Measurements from ENCODE around the gene ANAPC7.
"Not testable (repeated sequence)": the region's sequence is repeated elsewhere in the genome, so short reads cannot be mapped to it uniquely, and the experiment has no call there.

ANAPC7 gene, protein sequence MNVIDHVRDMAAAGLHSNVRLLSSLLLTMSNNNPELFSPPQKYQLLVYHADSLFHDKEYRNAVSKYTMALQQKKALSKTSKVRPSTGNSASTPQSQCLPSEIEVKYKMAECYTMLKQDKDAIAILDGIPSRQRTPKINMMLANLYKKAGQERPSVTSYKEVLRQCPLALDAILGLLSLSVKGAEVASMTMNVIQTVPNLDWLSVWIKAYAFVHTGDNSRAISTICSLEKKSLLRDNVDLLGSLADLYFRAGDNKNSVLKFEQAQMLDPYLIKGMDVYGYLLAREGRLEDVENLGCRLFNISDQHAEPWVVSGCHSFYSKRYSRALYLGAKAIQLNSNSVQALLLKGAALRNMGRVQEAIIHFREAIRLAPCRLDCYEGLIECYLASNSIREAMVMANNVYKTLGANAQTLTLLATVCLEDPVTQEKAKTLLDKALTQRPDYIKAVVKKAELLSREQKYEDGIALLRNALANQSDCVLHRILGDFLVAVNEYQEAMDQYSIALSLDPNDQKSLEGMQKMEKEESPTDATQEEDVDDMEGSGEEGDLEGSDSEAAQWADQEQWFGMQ

DNA sequence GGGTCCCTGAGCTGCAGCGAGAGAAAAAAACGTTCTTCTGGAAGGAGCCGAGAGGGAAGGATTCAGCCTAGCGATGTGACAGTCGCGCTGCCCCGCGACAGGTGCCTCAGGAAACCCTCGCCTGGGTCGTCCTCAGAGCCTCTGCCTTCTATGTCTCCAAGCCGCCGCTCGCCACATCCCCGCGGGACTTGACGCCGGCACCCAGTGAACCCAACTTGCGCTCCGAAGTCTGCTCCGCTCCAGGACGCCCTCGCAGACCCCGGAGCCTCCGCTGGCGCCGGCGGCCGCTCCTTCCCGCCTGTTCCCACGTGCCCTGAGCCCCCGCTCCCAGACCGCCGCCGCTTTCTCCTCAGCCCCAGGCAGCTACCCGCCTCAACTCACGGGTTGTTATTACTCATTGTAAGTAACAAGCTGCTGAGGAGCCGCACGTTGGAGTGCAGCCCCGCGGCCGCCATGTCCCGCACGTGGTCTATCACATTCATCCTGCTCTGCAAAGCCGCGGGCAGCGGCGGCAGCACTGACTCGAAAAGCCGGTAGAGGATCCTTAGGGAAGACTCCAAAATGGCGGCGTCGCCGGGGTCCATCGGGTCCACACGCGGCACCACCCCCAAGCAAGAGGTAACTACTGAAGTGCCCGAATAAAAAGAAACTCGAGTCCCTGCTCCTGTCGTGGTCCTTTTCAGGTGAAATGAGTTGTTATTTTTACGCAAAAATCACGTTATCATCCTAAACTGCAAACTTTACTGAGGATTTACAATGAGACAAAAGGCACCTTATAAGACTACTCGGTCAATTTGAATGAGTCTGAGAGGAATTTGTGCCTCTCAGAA is at the start of gene ANAPC7:
Gene ANAPC7, minus strand, starts transcription at position 563 of the 830 bp plus-strand sequence. Its CDS starts 81 bp downstream, at position 482.
- Histone ChIP-seq H3K4me3 (ENCODE audit: low read depth, low read length) (peak within 1 kb of the TSS; percentile 81), H3K27ac (ENCODE audit: low read depth, low read length) (peak within 1 kb of the TSS; percentile 98), H3K9me3 (ENCODE audit: control insufficient read depth, insufficient read depth, low read length) (no peaks in the 10 kb centered on the region), H3K27me3 (ENCODE audit: control insufficient read depth, insufficient read depth, low read length) (no peaks in the 10 kb centered on the region), H3K4me1 (ENCODE audit: control insufficient read depth, insufficient read depth, low read length) (peaks cover 6% of the 10 kb centered on the region), H3K9ac (ENCODE audit: low read depth, low read length) (peak within 1 kb of the TSS; percentile 98), H3K36me3 (ENCODE audit: control insufficient read depth, insufficient read depth, low read length) (peaks cover 26% of the 10 kb centered on the region)

DNA sequence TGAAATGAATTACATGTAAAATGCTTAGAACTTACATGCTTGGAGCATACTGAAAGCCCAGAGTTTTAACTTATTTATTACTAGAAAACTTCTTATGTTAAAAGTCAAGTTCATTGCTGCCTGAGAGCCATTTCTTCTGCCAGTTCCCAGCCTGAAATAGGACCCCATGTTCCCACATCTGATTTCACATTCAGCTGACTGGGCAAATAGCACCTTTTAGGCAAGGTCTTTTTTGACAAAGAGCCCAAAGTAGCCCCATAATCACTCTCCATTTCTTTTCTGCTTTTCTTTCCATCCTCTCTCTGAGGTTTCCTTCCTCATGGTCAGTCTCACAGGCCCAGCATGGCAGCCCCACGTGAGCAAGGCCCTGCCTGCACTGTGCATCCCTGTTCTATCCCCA is 47.8 kb upstream of the ANAPC7 start:
- Histone ChIP-seq H3K36me3 (ENCODE audit: control insufficient read depth, insufficient read depth, low read length) (peaks cover 54% of the 10 kb centered on the region), H3K9me3 (ENCODE audit: control insufficient read depth, insufficient read depth, low read length) (no peaks in the 10 kb centered on the region), H3K9ac (ENCODE audit: low read depth, low read length) (no peak overlapping the region), H3K4me3 (ENCODE audit: low read depth, low read length) (no peak overlapping the region), H3K27me3 (ENCODE audit: control insufficient read depth, insufficient read depth, low read length) (no peaks in the 10 kb centered on the region), H3K4me1 (ENCODE audit: control insufficient read depth, insufficient read depth, low read length) (no peaks in the 10 kb centered on the region), H3K27ac (ENCODE audit: low read depth, low read length) (no peak overlapping the region)

GRCh38 chr12:110449799-110450497 is 46.4 kb upstream of the ANAPC7 start, which contains the start of gene ARPC3:
ARPC3 (minus strand) TSS chr12:110450337; CDS start chr12:110450260, 77 bp downstream.
- Histone ChIP-seq H3K4me1 (ENCODE audit: control insufficient read depth, insufficient read depth, low read length) (no peaks in the 10 kb centered on the region), H3K27me3 (ENCODE audit: control insufficient read depth, insufficient read depth, low read length) (no peaks in the 10 kb centered on the region), H3K9ac (ENCODE audit: low read depth, low read length) (peak within 1 kb of the TSS; percentile 68), H3K9me3 (ENCODE audit: control insufficient read depth, insufficient read depth, low read length) (no peaks in the 10 kb centered on the region), H3K4me3 (ENCODE audit: low read depth, low read length) (peak within 1 kb of the TSS; percentile 92), H3K27ac (ENCODE audit: low read depth, low read length) (peak within 1 kb of the TSS; percentile 83), H3K36me3 (ENCODE audit: control insufficient read depth, insufficient read depth, low read length) (peaks cover 50% of the 10 kb centered on the region)

DNA sequence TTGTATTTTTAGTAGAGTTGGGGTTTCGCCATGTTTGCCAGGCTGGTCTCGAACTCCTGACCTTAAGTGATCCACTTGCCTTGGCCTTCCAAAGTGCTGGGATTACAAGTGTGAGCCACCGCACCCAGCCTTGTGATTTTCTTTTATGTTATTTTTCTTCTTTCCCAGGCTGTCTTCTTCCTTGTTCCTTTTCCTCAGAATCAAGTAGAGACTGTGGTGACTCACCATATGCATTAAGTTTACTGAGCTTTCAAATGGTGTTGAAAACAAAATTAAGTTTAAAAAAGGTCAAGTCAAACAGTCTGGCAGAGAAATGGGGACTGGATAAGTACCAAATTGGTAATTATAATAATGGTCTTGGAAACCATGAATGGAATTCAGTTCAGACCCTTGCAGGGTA is 40.9 kb upstream of the ANAPC7 start:
- Histone ChIP-seq H3K27me3 (ENCODE audit: control insufficient read depth, insufficient read depth, low read length) (no peaks in the 10 kb centered on the region), H3K4me1 (ENCODE audit: control insufficient read depth, insufficient read depth, low read length) (no peaks in the 10 kb centered on the region), H3K36me3 (ENCODE audit: control insufficient read depth, insufficient read depth, low read length) (peaks cover 49% of the 10 kb centered on the region), H3K9ac (ENCODE audit: low read depth, low read length) (no peak overlapping the region), H3K9me3 (ENCODE audit: control insufficient read depth, insufficient read depth, low read length) (no peaks in the 10 kb centered on the region), H3K4me3 (ENCODE audit: low read depth, low read length) (no peak overlapping the region), H3K27ac (ENCODE audit: low read depth, low read length) (no peak overlapping the region)

DNA sequence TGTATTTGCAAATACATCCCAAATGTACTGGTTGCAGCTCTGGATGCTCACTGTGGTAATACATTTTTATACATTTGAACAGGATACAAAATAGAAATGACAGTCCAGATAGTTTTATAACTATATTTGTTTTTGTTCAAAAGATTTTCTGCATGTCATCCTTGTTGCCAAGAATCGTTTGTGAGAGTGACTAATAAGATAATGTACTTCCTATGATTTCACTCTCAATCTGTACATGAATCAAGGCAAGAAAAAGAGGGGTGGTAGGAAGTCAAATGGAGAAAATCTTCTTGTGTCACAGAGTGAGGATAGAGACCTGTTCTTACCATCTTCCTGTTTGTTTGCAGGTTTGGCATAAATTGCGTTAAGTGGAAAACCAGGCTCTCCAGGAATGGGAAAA is 32.7 kb upstream of the ANAPC7 start:
- no peak overlapping the region for H3K27ac ChIP-seq (ENCODE audit: low read depth, low read length)
- peaks cover 44% of the 10 kb centered on the region for H3K36me3 ChIP-seq (ENCODE audit: control insufficient read depth, insufficient read depth, low read length)
- no peaks in the 10 kb centered on the region for H3K4me1 ChIP-seq (ENCODE audit: control insufficient read depth, insufficient read depth, low read length)
- H3K9me3 ChIP-seq (ENCODE audit: control insufficient read depth, insufficient read depth, low read length): no peaks in the 10 kb centered on the region
- no peak overlapping the region for H3K9ac ChIP-seq (ENCODE audit: low read depth, low read length)
- H3K27me3 ChIP-seq (ENCODE audit: control insufficient read depth, insufficient read depth, low read length): no peaks in the 10 kb centered on the region
- H3K4me3 ChIP-seq (ENCODE audit: low read depth, low read length): no peak overlapping the region

GRCh38 chr12:110431957-110432587 is 28.6 kb upstream of the ANAPC7 start:
- Histone ChIP-seq H3K4me1 (ENCODE audit: control insufficient read depth, insufficient read depth, low read length) (no peaks in the 10 kb centered on the region), H3K9ac (ENCODE audit: low read depth, low read length) (no peak overlapping the region)

DNA sequence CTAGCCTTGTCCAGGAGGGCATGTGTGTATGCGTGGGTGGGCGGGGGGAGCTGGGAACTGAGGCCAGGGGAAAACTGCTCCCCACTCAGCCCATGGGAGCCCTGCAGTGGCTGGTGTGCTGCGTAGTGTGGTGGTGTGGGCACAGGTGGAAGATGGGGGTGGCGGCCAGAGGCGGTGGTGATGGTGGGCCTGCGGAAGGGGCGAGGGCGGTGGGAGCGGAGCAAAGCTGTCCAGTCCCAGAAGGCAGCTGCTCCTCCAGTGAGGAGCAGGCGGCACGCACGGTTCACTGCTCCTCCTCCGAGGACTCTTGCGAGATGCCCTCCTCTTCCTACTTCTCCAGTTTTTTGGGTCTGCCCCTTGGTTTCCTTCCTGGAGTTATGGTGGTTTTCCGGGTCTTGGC is 26.2 kb upstream of the ANAPC7 start:
- H3K9ac ChIP-seq (ENCODE audit: low read depth, low read length); H3K27me3 ChIP-seq (ENCODE audit: control insufficient read depth, insufficient read depth, low read length); H3K9me3 ChIP-seq (ENCODE audit: control insufficient read depth, insufficient read depth, low read length); H3K4me1 ChIP-seq (ENCODE audit: control insufficient read depth, insufficient read depth, low read length); H3K4me3 ChIP-seq (ENCODE audit: low read depth, low read length); H3K27ac ChIP-seq (ENCODE audit: low read depth, low read length); H3K36me3 ChIP-seq (ENCODE audit: control insufficient read depth, insufficient read depth, low read length): not testable (repeated sequence)

More at GRCh38 chr12:110431957-110432587, 28.6 kb upstream of the ANAPC7 start:
- no peaks in the 10 kb centered on the region for H3K9me3 ChIP-seq (ENCODE audit: control insufficient read depth, insufficient read depth, low read length)
- H3K27ac ChIP-seq (ENCODE audit: low read depth, low read length): no peak overlapping the region
- peaks cover 22% of the 10 kb centered on the region for H3K36me3 ChIP-seq (ENCODE audit: control insufficient read depth, insufficient read depth, low read length)
- no peaks in the 10 kb centered on the region for H3K27me3 ChIP-seq (ENCODE audit: control insufficient read depth, insufficient read depth, low read length)
- peak overlapping the region; percentile 73 for H3K4me3 ChIP-seq (ENCODE audit: low read depth, low read length)

GRCh38 chr12:110426406-110426805 is 22.9 kb upstream of the ANAPC7 start:
- Histone ChIP-seq H3K9ac (ENCODE audit: low read depth, low read length) (no peak overlapping the region), H3K4me1 (ENCODE audit: control insufficient read depth, insufficient read depth, low read length) (peaks cover 7% of the 10 kb centered on the region; the same call in 1 of the 2 replicates), H3K27me3 (ENCODE audit: control insufficient read depth, insufficient read depth, low read length) (no peaks in the 10 kb centered on the region), H3K36me3 (ENCODE audit: control insufficient read depth, insufficient read depth, low read length) (no peaks in the 10 kb centered on the region), H3K27ac (ENCODE audit: low read depth, low read length) (no peak overlapping the region), H3K9me3 (ENCODE audit: control insufficient read depth, insufficient read depth, low read length) (no peaks in the 10 kb centered on the region), H3K4me3 (ENCODE audit: low read depth, low read length) (no peak overlapping the region)

DNA sequence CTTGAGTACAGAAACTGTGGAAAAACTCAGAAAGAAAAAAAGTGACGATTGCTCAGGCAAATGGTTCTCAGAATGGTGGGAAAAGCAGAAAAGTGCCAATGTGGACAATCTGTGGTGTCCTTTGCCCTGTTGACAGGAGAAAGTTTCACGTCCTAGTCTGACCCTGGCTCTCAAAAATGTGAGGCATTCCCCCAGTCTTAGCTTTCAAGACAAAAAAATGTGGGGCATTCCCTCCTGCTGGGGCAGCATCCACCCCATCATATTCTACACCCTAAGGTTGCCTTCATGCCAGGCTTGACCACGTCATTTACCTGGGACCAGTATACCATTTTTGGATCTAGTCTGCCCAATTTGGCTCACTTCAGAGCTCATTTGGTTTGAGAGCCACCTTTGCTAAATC is 20.7 kb upstream of the ANAPC7 start:
- Histone ChIP-seq H3K27ac (ENCODE audit: low read depth, low read length) (no peak overlapping the region), H3K4me3 (ENCODE audit: low read depth, low read length) (no peak overlapping the region), H3K9me3 (ENCODE audit: control insufficient read depth, insufficient read depth, low read length) (no peaks in the 10 kb centered on the region), H3K27me3 (ENCODE audit: control insufficient read depth, insufficient read depth, low read length) (no peaks in the 10 kb centered on the region), H3K36me3 (ENCODE audit: control insufficient read depth, insufficient read depth, low read length) (no peaks in the 10 kb centered on the region), H3K9ac (ENCODE audit: low read depth, low read length) (no peak overlapping the region), H3K4me1 (ENCODE audit: control insufficient read depth, insufficient read depth, low read length) (peaks cover 7% of the 10 kb centered on the region; the same call in 1 of the 2 replicates)

DNA sequence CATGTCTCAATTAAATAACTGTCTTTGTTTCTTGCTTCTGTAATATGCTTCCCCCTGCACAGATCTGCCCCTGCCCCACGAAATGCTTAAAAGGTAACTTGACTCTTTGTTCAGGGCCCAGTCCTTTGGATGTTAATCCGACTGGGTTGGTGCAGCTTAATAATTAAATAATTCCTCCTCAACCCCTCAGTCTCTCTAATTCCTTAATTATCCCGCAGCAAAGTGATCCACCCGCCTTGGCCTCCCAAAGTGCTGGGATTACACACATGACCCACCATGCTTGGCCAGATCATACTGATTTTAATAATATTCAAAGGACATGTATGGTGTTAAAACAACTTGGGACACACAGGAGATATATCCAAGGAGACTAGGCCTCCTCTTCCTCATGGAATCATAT is 18.2 kb upstream of the ANAPC7 start:
- no peak overlapping the region for H3K4me3 ChIP-seq (ENCODE audit: low read depth, low read length)
- no peak overlapping the region for H3K9ac ChIP-seq (ENCODE audit: low read depth, low read length)
- H3K27me3 ChIP-seq (ENCODE audit: control insufficient read depth, insufficient read depth, low read length): no peaks in the 10 kb centered on the region
- no peak overlapping the region for H3K27ac ChIP-seq (ENCODE audit: low read depth, low read length)
- H3K4me1 ChIP-seq (ENCODE audit: control insufficient read depth, insufficient read depth, low read length): peaks cover 7% of the 10 kb centered on the region; the same call in 1 of the 2 replicates
- H3K9me3 ChIP-seq (ENCODE audit: control insufficient read depth, insufficient read depth, low read length): no peaks in the 10 kb centered on the region
- H3K36me3 ChIP-seq (ENCODE audit: control insufficient read depth, insufficient read depth, low read length): no peaks in the 10 kb centered on the region
